PC-3 (cell line): ENCODE data around the gene MRC2. TPM values are rescaled to one million over a fixed set of nuclear protein-coding genes. Genes with fewer than 3 reads are reported as not detected.
A peak's percentile ranks its signal among the peaks of the same experiment; 100 is the strongest.

Experiments used
- ATAC-seq: fragments of 200-7000 bp; cut with Tn5 transposase; 2 replicates; pipeline ENCODE4 v1.9.1; 2020; ENCODE audit warnings: mild to moderate bottlenecking, moderate library complexity
- BruUV-seq: library from RNA; stranded (reverse); fragments of 400-500 nt; replicated peaks from 2 replicates; lab custom pipeline; 2021; lab: Mats Ljungman, UMichigan
- CTCF ChIA-PET: fragments of 300-600 bp; sonication (Branson Sonifier 250); formaldehyde crosslinking; loops from one replicate; lab custom pipeline; 2022; ENCODE audit warnings: antibody characterized with exemption; lab: Charles Lee
- POLR2A ChIA-PET: fragments of 300-600 bp; sonication (Branson Sonifier 250); formaldehyde crosslinking; loops from one replicate; lab custom pipeline; 2022; ENCODE audit warnings: antibody characterized with exemption; ENCODE audit not compliant: unreplicated experiment; lab: Charles Lee
- DNase-seq: peaks from one replicate; pipeline ENCODE4 v3.0.0-alpha.2; 2015
- H2AFZ ChIP-seq: fragments of 300-600 bp; sonication (generic); 2 replicates; pipeline ENCODE4 v1.6.0; 2016; ENCODE audit warnings: antibody characterized with exemption, low read length
- H3F3A ChIP-seq: fragments of 300-600 bp; sonication (generic); one replicate; pipeline ENCODE4 v1.6.0; 2017; ENCODE audit warnings: antibody characterized with exemption, low read length, control low read depth, mild to moderate bottlenecking; ENCODE audit not compliant: unreplicated experiment
- H3K27ac ChIP-seq: fragments of 300-600 bp; sonication (generic); 2 replicates; pipeline ENCODE4 v1.5.1; 2016; ENCODE audit warnings: mild to moderate bottlenecking, low read length
- H3K27me3 ChIP-seq: fragments of 300-600 bp; sonication (generic); 2 replicates; pipeline ENCODE4 v1.6.1; 2016; ENCODE audit warnings: low read length, mixed read lengths
- H3K36me3 ChIP-seq: fragments of 300-600 bp; sonication (generic); 2 replicates; pipeline ENCODE4 v1.6.1; 2016; ENCODE audit warnings: low read depth, mixed run types, low read length, mixed read lengths
- H3K4me1 ChIP-seq: fragments of 300-600 bp; sonication (generic); 2 replicates; pipeline ENCODE4 v1.5.1; 2016; ENCODE audit warnings: low read length; ENCODE audit not compliant: insufficient read depth
- H3K4me2 ChIP-seq: fragments of 300-600 bp; sonication (generic); 2 replicates; pipeline ENCODE4 v1.6.0; 2016; ENCODE audit warnings: low read length
- H3K4me3 ChIP-seq: fragments of 300-600 bp; sonication (generic); 2 replicates; pipeline ENCODE4 v1.5.1; 2016; ENCODE audit warnings: mild to moderate bottlenecking, low read length, mixed read lengths
- H3K79me2 ChIP-seq: fragments of 300-600 bp; sonication (generic); 2 replicates; pipeline ENCODE4 v1.6.1; 2017; ENCODE audit warnings: low read length, mixed read lengths
- H3K9ac ChIP-seq: fragments of 300-600 bp; sonication (generic); 2 replicates; pipeline ENCODE4 v1.6.0; 2016; ENCODE audit warnings: mild to moderate bottlenecking, low read length
- H3K9me2 ChIP-seq: fragments of 300-600 bp; sonication (generic); replicated peaks from 2 replicates; pipeline ENCODE4 v1.6.1; 2016; ENCODE audit warnings: mixed run types, low read length, mixed read lengths
- H3K9me3 ChIP-seq: fragments of 300-600 bp; sonication (generic); 2 replicates; pipeline ENCODE4 v1.6.1; 2016; ENCODE audit warnings: low read length, mixed read lengths
- H4K20me1 ChIP-seq: fragments of 300-600 bp; sonication (generic); 2 replicates; pipeline ENCODE4 v1.6.1; 2016; ENCODE audit warnings: low read length, mixed read lengths
- CTCF ChIP-seq: fragments of 300-600 bp; sonication (generic); conservative IDR thresholded peaks from 2 replicates; pipeline ENCODE4 v1.5.1; 2017; ENCODE audit warnings: antibody characterized with exemption, low read depth, mild to moderate bottlenecking, low read length
- EZH2 ChIP-seq: fragments of 300-600 bp; sonication (generic); IDR thresholded peaks from one replicate; pipeline ENCODE4 v1.6.1; 2017; ENCODE audit warnings: antibody characterized with exemption, mild to moderate bottlenecking, low read length; ENCODE audit not compliant: unreplicated experiment
- EZH2phosphoT487 ChIP-seq: fragments of 300-600 bp; sonication (generic); IDR thresholded peaks from 2 replicates; pipeline ENCODE4 v1.6.1; 2018; ENCODE audit warnings: mild to moderate bottlenecking, antibody characterized with exemption, low read length, borderline replicate concordance
- intact Hi-C: fragments of 100-400 bp; cut with micrococcal nuclease; formaldehyde crosslinking; loops from 2 replicates; pipeline ENCODE4 v1.9.0; 2023
- total RNA-seq: library from RNA; depleted of rRNA; stranded (reverse); fragments of >200 nt; gene quantifications from 2 replicates; pipeline ENCODE4 v1.2.3, GENCODE V29; 2014

Gene MRC2
- total RNA-seq, 1 experiment from 2014 or later: 13.5 TPM

- Histone ChIP-seq H3K4me2 (peak overlapping the region; percentile 83), H3K36me3 (no peaks in the 10 kb centered on the region), H2AFZ (peak overlapping the region; percentile 78), H3K9ac (peak overlapping the region; percentile 96), H3K4me3 (peak overlapping the region; percentile 73), H3K27ac (peak overlapping the region; percentile 84), H3K27me3 (no peaks in the 10 kb centered on the region), H3K79me2 (no peaks in the 10 kb centered on the region), H3F3A (no peaks in the 10 kb centered on the region), H3K9me2 (no peaks in the 10 kb centered on the region), H3K9me3 (0 out of 2 replicates have a peak, but pooled peaks cover 3% of the 10 kb centered on the region), H4K20me1 (no peaks in the 10 kb centered on the region), H3K4me1 (peaks cover 29% of the 10 kb centered on the region)
- no peak for TF ChIP-seq EZH2
- no TSS peak for BruUV-seq
- no peak for ATAC-seq
- ChIA-PET POLR2A (no interaction called here), CTCF (interaction anchor here (0.6 to 0.7 kb wide), 2 partner anchors 17 to 235 kb away, joined by 4 to 19 read pairs; no protein-coding TSS in a partner anchor)
- no peak for DNase-seq
- intact Hi-C loops: loop anchor here (2.0 kb wide), 2 partner anchors 74 to 86 kb away; no protein-coding TSS in a partner anchor
Measured at GRCh38 chr17:62705156-62705777, 77.8 kb downstream of the MRC2 start.

- no peaks in the 10 kb centered on the region for H4K20me1 ChIP-seq
- no peak for ATAC-seq
- no peak for DNase-seq
- no peaks in the 10 kb centered on the region for H3K9me2 ChIP-seq
- no peaks in the 10 kb centered on the region for H3K27me3 ChIP-seq
- no peak overlapping the region for H3K27ac ChIP-seq
- H3K4me1 ChIP-seq: peaks cover 29% of the 10 kb centered on the region
- intact Hi-C loops: loop anchor here (2.0 kb wide), 2 partner anchors 73 to 85 kb away; no protein-coding TSS in a partner anchor
- H3F3A ChIP-seq: no peaks in the 10 kb centered on the region
- no peak overlapping the region for H2AFZ ChIP-seq
- TF ChIP-seq EZH2 (no peak), CTCF (no peak), EZH2phosphoT487 (no peak)
- H3K9ac ChIP-seq: no peak overlapping the region
- ChIA-PET CTCF (interaction anchor here (0.6 kb wide), 1 partner anchor 16 kb away, joined by 19 read pairs; no protein-coding TSS in a partner anchor), POLR2A (no interaction called here)
- H3K79me2 ChIP-seq: no peaks in the 10 kb centered on the region
- H3K4me2 ChIP-seq: peak overlapping the region; percentile 83
- no TSS peak for BruUV-seq
- H3K36me3 ChIP-seq: no peaks in the 10 kb centered on the region
- no peak overlapping the region for H3K4me3 ChIP-seq
- 0 out of 2 replicates have a peak, but pooled peaks cover 3% of the 10 kb centered on the region for H3K9me3 ChIP-seq
Measured at GRCh38 chr17:62705778-62706597, 78.5 kb downstream of the MRC2 start.

GRCh38 chr17:62706598-62707424 is 79.3 kb downstream of the MRC2 start:
- Histone ChIP-seq H3K4me2 (no peak overlapping the region), H3K4me3 (no peak overlapping the region), H3K27ac (no peak overlapping the region), H3K4me1 (peaks cover 29% of the 10 kb centered on the region), H3K79me2 (no peaks in the 10 kb centered on the region), H4K20me1 (no peaks in the 10 kb centered on the region), H2AFZ (no peak overlapping the region), H3K9ac (no peak overlapping the region), H3K9me2 (no peaks in the 10 kb centered on the region), H3K27me3 (no peaks in the 10 kb centered on the region), H3F3A (no peaks in the 10 kb centered on the region), H3K9me3 (0 out of 2 replicates have a peak, but pooled peaks cover 3% of the 10 kb centered on the region), H3K36me3 (no peaks in the 10 kb centered on the region)
- ChIA-PET CTCF (no interaction called here), POLR2A (no interaction called here)
- TF ChIP-seq CTCF (no peak), EZH2phosphoT487 (no peak), EZH2 (no peak)
- no peak for DNase-seq
- intact Hi-C loops: no loop called here
- ATAC-seq: no peak
- BruUV-seq: no TSS peak
